HG02884 (cell line): ENCODE data around the gene CCDC121.

Experiments used
- ATAC-seq: cut with Tn5 transposase; IDR thresholded peaks from one replicate; pipeline ENCODE4 v1.9.1; 2021; ENCODE audit warnings: mild to moderate bottlenecking, moderate library complexity; ENCODE audit not compliant: unreplicated experiment

Gene CCDC121

GRCh38 chr2:27582695-27583389 lies 46.0 kb downstream of the CCDC121 start, which contains the start of gene ZNF512:
ZNF512 (plus strand) TSS chr2:27583042; CDS start chr2:27583113, 71 bp downstream.
- peak; percentile 88 for ATAC-seq

- no peak for ATAC-seq
Observed at GRCh38 chr2:27582129-27582694, 46.6 kb downstream of the CCDC121 start.

GRCh38 chr2:27581417-27582128 lies 47.2 kb downstream of the CCDC121 start:
- no peak for ATAC-seq
